Anterior cingulate cortex (tissue), 58 donors: Measurements from ENCODE around the gene ALOX5.
"Not testable (repeated sequence)": the region's sequence is repeated elsewhere in the genome, so short reads cannot be mapped to it uniquely, and the experiment has no call there.

ENCODE experiments used
- DNase-seq, 58 donors: peaks; one replicate each; lab custom pipeline; 2025; lab: John Stamatoyannopoulos, UW

ALOX5 gene

GRCh38 chr10:45457487-45457886 lies 83.5 kb downstream of the ALOX5 start:
- DNase-seq, result no peak

GRCh38 chr10:45460235-45460878 lies 86.3 kb downstream of the ALOX5 start:
- no peak for DNase-seq

GRCh38 chr10:45461034-45461433 lies 87.0 kb downstream of the ALOX5 start:
- no peak for DNase-seq

DNA sequence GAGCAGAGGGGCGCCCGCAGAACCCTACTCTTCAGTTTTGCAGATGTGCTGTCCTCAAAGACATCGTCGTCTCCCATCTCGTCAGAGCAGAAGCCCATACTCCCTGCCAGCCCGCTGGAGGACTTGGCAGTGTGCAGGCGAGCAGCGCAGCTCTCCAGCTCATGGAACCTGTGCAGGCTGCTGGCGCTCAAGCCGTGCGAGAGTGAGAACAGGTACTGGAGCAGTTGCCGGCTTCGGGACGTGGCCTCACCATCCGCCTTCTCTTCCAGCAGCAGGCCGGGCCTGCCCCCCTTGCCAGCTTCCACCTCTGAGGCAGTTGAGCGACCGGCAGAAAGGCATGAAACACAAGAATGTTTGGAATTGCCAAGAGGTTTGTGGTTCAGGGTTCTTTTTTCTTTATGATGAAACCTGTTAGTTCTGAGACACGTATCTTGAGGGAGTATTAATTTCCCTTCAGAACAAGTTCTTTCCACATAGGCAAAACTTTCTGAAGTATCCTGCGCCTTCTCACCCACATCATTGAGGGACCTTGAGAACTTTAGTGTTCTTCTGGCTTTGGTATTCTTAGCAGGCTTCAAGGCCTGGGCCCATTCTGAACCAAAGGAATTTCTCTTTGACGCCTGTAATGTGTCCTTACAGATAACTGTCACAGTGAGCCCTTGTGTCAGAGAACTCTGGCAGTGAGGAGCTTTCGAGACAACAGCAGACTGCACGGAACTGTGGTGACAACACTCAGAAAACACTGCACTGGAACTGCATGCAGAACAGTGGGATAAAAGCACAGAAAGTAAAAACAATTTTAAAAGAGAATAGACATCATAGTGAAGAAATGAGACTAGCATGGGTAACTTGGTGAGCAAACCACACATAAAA lies 89.5 kb downstream of the ALOX5 start:
- DNase-seq, result no peak

DNA sequence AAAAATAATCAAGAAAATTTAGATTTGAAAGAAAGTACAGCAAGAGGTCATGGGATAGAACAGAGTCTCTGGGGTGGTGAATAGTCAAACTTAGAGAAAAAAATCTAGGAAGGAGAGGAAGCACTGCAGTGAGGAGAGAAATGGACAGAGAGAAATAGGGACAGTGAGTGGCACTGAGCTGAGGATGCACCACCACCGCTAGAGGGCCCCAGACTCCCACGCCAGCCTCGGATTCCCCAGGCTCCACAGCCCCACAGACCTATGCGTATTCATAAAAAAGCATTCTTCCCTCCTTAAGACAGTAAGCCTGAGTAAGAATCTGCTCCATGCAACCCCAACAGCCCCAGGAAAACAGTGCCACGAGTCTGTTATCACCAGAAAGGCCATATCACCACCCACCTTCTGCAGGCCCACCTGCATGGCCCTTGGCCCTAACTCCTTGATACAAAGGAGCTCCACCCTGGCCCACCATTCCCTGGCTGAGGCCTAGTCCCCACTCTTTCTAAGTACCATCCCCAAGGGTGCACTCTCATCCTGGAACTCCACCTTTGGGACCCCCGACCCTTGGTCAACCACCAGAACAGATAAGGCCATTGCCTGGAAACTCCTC lies 91.0 kb downstream of the ALOX5 start:
- DNase-seq, result peak in 52 of 58 donors; percentile 10 to 85 (median 62)

DNA sequence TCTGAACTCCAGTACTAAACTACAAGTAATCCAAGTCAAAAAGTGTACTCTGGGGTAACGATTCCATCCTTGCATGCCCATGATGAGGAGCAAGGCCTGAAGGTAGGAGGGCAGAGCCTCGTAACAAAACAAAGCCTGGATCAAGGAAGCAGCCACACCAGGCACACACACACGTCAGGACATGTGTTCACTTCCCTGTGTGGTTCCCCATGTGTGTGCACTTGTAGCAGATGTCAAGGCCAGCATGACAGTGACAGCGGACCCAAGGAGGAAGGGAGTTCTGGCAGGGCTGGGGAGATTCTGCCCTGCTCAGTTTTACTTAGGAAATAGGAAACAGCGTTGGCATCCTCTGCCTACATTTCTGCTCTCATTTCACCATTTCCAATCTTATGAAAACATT lies 92.8 kb downstream of the ALOX5 start:
- no peak for DNase-seq

DNA sequence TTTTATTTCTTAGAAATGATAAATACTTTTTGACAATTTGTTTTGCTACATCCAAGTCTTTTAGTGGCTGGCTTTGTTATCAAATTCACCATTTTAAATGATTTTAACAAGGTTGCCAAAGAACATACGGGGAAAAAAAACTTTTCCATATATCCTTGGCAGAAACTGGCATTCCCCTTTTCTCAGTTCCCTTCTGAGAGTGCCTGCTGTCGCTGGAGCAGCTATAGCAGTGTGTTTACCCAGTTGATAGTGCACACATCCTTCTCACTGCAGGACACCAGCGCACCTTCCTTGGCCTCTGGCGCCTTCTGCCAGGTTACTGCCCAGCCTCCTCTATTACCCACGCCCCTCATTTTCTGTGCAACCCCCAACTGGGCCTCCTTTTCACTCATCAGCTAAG lies 94.1 kb downstream of the ALOX5 start:
- DNase-seq, result no peak

- DNase-seq, result no peak
Observed at GRCh38 chr10:45470098-45471012, 96.3 kb downstream of the ALOX5 start.

- no peak for DNase-seq
Observed at GRCh38 chr10:45471059-45471458, 97.0 kb downstream of the ALOX5 start.

DNA sequence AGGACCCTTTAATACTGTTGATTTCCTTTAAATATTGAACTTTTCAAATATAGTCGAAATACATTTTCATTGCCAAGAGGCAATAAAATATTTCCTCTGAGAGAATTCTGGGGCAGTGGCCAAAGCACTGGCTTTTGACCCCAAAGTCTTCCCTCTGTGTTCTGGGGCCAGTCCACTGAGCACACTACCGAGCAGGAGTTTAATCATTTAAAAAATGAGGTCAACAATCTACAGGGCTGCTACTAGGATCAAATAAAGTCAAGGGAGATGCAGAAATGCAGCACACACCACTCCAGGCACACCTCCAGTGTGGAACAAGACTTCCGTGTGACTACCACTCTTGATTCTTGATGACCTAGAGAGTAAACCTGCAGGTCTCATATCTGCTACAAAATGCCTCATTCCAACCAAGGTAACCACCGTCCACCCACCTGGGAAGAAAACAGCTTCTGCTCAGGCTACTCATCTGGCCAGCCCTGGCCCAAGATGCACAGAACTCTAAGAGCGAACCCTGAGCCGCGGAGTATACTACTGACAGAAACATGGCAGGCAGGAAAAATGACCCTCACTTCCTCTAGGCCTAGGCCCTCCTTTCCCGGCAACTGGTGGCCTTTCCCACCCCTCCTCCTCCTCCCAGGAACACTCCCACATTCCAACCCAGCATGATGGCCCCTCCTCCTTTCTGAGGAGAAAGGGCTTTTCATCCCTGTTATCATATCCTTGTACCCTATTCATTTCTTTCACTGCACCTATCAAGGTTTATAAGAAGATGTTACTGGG lies 97.7 kb downstream of the ALOX5 start:
- no peak for DNase-seq

GRCh38 chr10:45473126-45473525 lies 99.1 kb downstream of the ALOX5 start:
- no peak for DNase-seq

DNA sequence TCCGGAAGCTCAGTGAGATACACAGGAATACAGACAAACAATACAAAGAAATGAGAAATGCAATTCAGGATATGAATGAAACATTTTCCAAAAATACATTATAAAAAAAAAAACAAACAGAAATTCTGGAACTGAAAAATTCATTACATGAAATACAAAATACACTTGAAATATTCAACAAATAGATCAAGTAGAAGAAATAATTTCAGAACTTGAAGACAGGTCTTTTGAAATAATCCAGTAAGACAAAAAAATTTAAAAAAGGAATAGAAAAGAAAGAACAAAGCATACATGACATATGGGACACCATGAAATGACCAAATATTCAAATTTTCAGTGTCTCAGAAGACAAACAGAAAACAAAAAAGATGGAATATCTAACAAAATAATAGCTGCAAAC lies 102.5 kb downstream of the ALOX5 start:
- no peak for DNase-seq

DNA sequence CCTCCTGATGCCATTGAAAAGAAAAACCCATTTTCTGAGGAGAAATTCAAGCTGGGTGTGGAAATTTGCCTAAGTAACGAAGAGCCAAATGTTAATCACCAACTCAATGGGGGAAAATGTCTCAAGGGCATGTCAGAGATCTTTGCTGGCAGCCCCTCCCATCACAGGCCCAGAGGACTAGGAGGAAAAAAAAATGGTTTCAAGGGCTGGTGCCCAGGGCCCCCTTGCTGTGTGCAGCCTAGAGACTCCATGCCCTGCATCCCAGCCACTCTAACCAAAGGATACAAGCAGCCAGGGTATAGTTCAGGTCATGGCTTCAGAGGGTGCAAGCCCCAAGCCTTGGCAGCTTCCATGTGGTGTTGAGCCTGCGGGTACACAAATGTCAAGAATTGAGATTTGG lies 106.3 kb downstream of the ALOX5 start:
- DNase-seq, result no peak

DNA sequence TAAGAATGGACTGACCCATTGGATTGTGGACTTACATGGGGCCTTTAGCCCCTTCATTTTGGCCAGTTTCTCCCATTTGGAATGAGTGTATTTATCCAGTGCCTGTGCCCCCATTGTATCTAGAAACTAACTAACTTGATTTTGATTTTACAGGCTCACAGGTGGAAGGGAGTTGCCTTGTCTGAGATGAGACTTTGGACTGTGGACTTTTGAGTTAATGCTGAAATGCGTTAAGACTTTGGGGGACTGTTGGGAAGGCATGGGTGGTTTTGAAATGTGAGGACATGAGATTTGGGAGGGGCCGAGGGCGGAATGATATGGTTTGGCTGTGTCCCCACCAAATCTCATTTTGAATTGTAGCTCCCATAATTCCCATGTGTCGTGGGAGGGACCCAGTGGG lies 107.1 kb downstream of the ALOX5 start:
- not testable (repeated sequence) for DNase-seq

DNA sequence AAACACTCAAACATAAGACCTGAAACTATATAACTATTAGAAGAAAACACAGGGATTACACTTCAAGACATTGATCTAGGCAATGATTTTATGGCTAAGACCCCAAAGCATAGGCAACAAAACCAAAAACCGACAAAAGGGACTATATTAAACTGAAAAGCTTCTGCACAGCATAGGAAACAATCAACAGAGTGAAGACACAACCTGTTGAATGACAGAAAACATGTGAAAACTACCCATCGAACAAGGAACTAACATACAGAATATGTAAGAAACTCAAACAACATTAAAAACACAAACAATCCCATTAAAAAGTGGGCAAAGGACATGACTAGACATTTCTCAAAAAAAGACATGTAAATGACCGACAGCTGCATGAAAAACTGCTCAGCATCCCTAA lies 109.0 kb downstream of the ALOX5 start:
- DNase-seq, result no peak

DNA sequence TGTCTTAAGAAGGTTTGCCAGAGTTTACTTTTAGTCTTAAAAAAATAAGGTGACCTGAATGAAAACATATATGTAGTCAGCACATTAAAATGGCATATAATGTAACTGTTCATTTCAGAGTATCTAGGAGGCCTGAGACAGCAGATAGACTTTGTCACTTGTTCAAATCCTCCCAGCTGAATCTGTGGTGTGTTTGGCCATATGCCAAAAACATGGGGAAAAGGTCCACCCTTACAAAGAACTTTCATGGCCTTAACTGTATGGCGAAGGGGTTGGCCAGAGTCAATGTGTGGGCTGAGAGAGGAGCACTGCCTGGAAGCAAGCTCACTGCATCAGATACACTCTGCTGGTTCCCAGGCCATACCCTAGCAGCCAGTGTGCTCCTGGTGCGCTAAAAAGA lies 113.7 kb downstream of the ALOX5 start:
- DNase-seq, result no peak

DNA sequence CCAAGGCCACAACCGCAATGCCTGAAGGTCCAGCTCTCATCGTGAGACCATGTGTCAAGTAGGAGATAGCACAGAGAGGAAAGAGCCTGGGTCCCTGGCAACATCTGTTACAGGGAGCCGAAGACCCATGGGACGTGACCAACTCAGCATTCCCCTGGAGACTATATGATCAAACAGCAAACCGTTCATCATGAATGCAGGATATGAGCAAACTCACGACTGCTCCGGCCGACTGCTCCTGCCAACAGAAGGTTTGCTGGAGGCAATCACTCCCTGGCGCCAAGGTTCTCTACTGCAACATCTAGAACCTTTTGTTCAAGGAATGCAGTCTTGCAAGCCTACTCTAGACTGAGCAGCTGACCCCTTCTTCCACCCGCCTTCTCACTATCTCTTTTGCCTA lies 114.3 kb downstream of the ALOX5 start:
- DNase-seq, result no peak

DNA sequence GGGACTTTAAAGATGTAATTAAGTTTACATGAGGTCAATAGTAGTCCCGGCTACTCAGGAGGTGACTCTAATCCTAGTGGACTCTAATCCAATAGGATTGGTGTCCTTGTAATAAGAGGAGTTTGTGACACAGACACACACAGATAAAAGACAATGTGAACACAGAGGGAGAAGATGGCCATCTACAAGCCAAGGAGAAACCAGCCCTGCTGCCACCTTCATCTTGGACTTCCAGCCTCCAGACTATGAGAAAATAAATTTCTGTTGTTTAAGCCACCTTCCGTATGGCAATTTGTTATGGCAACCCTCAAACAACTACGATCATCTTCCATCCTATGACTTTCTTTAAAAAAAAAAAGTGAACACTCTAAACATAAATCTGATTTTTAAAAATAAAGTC lies 116.3 kb downstream of the ALOX5 start:
- DNase-seq, result no peak

- no peak for DNase-seq
Observed at GRCh38 chr10:45491061-45491460, 117.0 kb downstream of the ALOX5 start.
